GM12878 (cell line): ENCODE data around the gene HIVEP1. TPM values are rescaled to one million over a fixed set of nuclear protein-coding genes. Genes with fewer than 3 reads are reported as not detected.
A peak's percentile ranks its signal among the peaks of the same experiment; 100 is the strongest.

Source experiments
- CBFB ChIP-seq: IDR thresholded peaks from 2 replicates; pipeline ENCODE4 v1.6.1; 2016; ENCODE audit warnings: antibody characterized with exemption, low read depth
- CEBPB ChIP-seq, 2 experiments: fragments of 150-350 bp in 1 of 2; IDR thresholded peaks; 2 replicates each; pipeline ENCODE4 v1.6.1; 2012 to 2014; ENCODE audit warnings: low read depth in 2 of 2, low read length in 2 of 2, borderline replicate concordance in 1 of 2, inconsistent platforms in 1 of 2
- EP300 ChIP-seq, 2 experiments: fragments of 150-350 bp in 1 of 2; IDR thresholded peaks; 2 replicates each; pipeline ENCODE4 v1.6.1; 2011 to 2012; ENCODE audit warnings: low read depth in 2 of 2, low read length in 2 of 2, borderline replicate concordance in 1 of 2, improper control_type of control experiment in 1 of 2, inconsistent platforms in 1 of 2; ENCODE audit not compliant: control insufficient read depth in 1 of 2
- HCFC1 ChIP-seq: fragments of 150-350 bp; IDR thresholded peaks from 2 replicates; pipeline ENCODE4 v1.6.1; 2014; ENCODE audit warnings: low read length
- HDAC6 ChIP-seq: fragments of 200-600 bp; sonication (generic); IDR thresholded peaks from one replicate; pipeline ENCODE4 v1.8.0; 2017; ENCODE audit warnings: antibody characterized with exemption; ENCODE audit not compliant: unreplicated experiment
- IKZF1 ChIP-seq: fragments of 450-650 bp; conservative IDR thresholded peaks from 2 replicates; pipeline ENCODE4 v1.6.1; 2017; ENCODE audit warnings: antibody characterized with exemption, mild to moderate bottlenecking
- IRF4 ChIP-seq: IDR thresholded peaks from 2 replicates; pipeline ENCODE4 v1.6.1; 2011; ENCODE audit warnings: low read depth, low read length
- JUND ChIP-seq: IDR thresholded peaks from 2 replicates; pipeline ENCODE4 v1.6.1; 2012; ENCODE audit warnings: low read depth, mild to moderate bottlenecking, low read length, improper control_type of control experiment, moderate library complexity
- MEF2B ChIP-seq: fragments of 450-650 bp; IDR thresholded peaks from 2 replicates; pipeline ENCODE4 v1.6.1; 2018; ENCODE audit warnings: mild to moderate bottlenecking, moderate library complexity; ENCODE audit not compliant: partially characterized antibody, poor library complexity, severe bottlenecking
- MTA3 ChIP-seq: IDR thresholded peaks from 2 replicates; pipeline ENCODE4 v1.6.1; 2012; ENCODE audit warnings: low read length, inconsistent platforms, borderline replicate concordance
- SREBF1 ChIP-seq: IDR thresholded peaks from 2 replicates; pipeline ENCODE4 v1.6.1; 2012; ENCODE audit warnings: mild to moderate bottlenecking, low read length
- SRF ChIP-seq, 2 experiments: IDR thresholded peaks; 2 replicates each; pipeline ENCODE4 v1.6.1; 2011; ENCODE audit warnings: low read depth in 2 of 2, low read length in 2 of 2, mild to moderate bottlenecking in 1 of 2, moderate library complexity in 1 of 2
- TAF1 ChIP-seq: IDR thresholded peaks from 2 replicates; pipeline ENCODE4 v1.6.1; 2011; ENCODE audit warnings: mild to moderate bottlenecking, low read depth, low read length, borderline replicate concordance
- ZNF274 ChIP-seq: IDR thresholded peaks from one replicate; pipeline ENCODE4 v1.8.0; 2011; ENCODE audit not compliant: insufficient read length, insufficient read depth
- ZNF384 ChIP-seq: IDR thresholded peaks from 2 replicates; pipeline ENCODE4 v1.6.1; 2012; ENCODE audit warnings: low read depth, mild to moderate bottlenecking, low read length, improper control_type of control experiment, borderline replicate concordance
- polyA plus RNA-seq, 11 experiments: library from polyadenylated mRNA; depleted of rRNA in 4 of 11; unstranded in 6 of 11; stranded (reverse) in 5 of 11; fragments of >200 nt; fragmentation: Nextera tagmentation in 4 of 11; fragmentation: Illumina TruSeq in 1 of 11; extraction: Ambion mirVana in 4 of 11; extraction: Trizol in 1 of 11; gene quantifications; 1 replicate in 1 of 11; 2 replicates in 10 of 11; pipeline versions ENCODE4 v1.2.1 to v1.2.3, GENCODE V29; 2011 to 2016; ENCODE audit warnings: inconsistent platforms in 2 of 11, missing spikeins in 2 of 11, low read depth in 1 of 11
- total RNA-seq, 4 experiments: library from RNA; depleted of rRNA in 3 of 4; stranded (reverse); fragments of >200 nt in 3 of 4; fragmentation: Illumina TruSeq in 1 of 4; extraction: Trizol in 1 of 4; gene quantifications; 2 replicates each; pipeline versions ENCODE4 v1.2.1 to v1.2.3, GENCODE V29; 2013 to 2021
- TF ChIP-seq, protein P1 (sequence below): fragments of 450-650 bp; IDR thresholded peaks from 2 replicates; pipeline ENCODE4 v1.6.1; 2017; ENCODE audit warnings: low read depth, mild to moderate bottlenecking, moderate library complexity

The HIVEP1 gene
- total and polyA plus RNA-seq, 10 of the 15 experiments (the other 5 are each of a cell fraction or from before 2014, with no cell fraction given) = 4.3 to 37.5 (median 21.6) TPM

DNA sequence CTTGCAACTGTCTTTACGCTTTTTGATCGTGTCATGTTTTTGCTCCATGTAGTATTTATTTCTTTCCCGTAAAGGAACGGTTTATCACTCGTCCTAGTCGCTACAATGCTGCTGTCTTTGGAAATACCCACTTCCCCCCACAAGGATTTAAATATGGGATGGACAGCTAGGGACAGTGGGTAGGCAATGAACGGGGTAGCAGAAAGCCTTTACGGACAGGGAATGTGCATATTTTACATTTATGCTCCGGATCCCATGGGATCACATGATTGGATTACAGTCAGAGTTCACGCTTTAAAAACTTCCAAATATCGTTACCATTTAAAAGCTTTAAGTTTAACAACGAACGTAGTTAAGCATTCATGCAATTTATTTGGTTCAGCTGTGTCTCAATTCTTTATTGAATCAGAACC is 1.2 kb downstream of the HIVEP1 start (continued):
- no peak for TF ChIP-seq EP300 (IDR thresholded peaks at IDR 0.05; ENCODE audit: borderline replicate concordance in 1 of 2, control insufficient read depth in 1 of 2, low read depth in 2 of 2, low read length in 2 of 2)
- no peak for TF ChIP-seq ZNF384
- TF ChIP-seq TAF1 = no peak
- peak; percentile 51; the same call in 1 of the 2 replicates for TF ChIP-seq MTA3
- TF ChIP-seq CEBPB (IDR thresholded peaks at IDR 0.05; ENCODE audit: borderline replicate concordance in 1 of 2, low read depth in 2 of 2, low read length in 2 of 2) = no peak
- peak; percentile 15 for TF ChIP-seq IKZF1
- TF ChIP-seq HDAC6 = no peak
- no peak for TF ChIP-seq CBFB
- no peak for TF ChIP-seq HCFC1
- 0 out of 2 replicates have a peak, but pooled peaks have one; percentile 1 for TF ChIP-seq IRF4
- TF ChIP-seq, protein P1, sequence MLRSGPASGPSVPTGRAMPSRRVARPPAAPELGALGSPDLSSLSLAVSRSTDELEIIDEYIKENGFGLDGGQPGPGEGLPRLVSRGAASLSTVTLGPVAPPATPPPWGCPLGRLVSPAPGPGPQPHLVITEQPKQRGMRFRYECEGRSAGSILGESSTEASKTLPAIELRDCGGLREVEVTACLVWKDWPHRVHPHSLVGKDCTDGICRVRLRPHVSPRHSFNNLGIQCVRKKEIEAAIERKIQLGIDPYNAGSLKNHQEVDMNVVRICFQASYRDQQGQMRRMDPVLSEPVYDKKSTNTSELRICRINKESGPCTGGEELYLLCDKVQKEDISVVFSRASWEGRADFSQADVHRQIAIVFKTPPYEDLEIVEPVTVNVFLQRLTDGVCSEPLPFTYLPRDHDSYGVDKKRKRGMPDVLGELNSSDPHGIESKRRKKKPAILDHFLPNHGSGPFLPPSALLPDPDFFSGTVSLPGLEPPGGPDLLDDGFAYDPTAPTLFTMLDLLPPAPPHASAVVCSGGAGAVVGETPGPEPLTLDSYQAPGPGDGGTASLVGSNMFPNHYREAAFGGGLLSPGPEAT = peak; percentile 79
- no peak for TF ChIP-seq ZNF274
- no peak for TF ChIP-seq SRF (IDR thresholded peaks at IDR 0.05; ENCODE audit: low read depth in 2 of 2, low read length in 2 of 2)
- TF ChIP-seq MEF2B = no peak
- no peak for TF ChIP-seq SREBF1
- TF ChIP-seq JUND = no peak
